Neural cell (in vitro differentiated cells): ENCODE measurements around the gene CST4. TPM values are rescaled to one million over a fixed set of nuclear protein-coding genes. Genes with fewer than 3 reads are reported as not detected.

Experiments
- H2AFZ ChIP-seq: fragments of 200-600, 300-800 bp; sonication (generic), shearing (Covaris generic); 2 replicates; pipeline ENCODE4 v1.6.0; 2014; ENCODE audit warnings: low read depth, mild to moderate bottlenecking, antibody characterized with exemption, low read length, moderate library complexity
- H3F3A ChIP-seq: fragments of 200-600 bp; shearing (Covaris generic); 2 replicates; pipeline ENCODE4 v1.6.1; 2016; ENCODE audit warnings: mild to moderate bottlenecking, moderate library complexity, mixed read lengths, antibody characterized with exemption, low read length; ENCODE audit not compliant: insufficient read depth, poor library complexity, severe bottlenecking
- H3K27ac ChIP-seq: fragments of 200-600, 300-800 bp; sonication (generic), shearing (Covaris generic); 2 replicates; pipeline ENCODE4 v1.5.1; 2014; ENCODE audit warnings: mild to moderate bottlenecking, low read length, moderate library complexity
- H3K27me3 ChIP-seq: fragments of 300-800, 200-600 bp; sonication (generic), shearing (Covaris generic); 2 replicates; pipeline ENCODE4 v1.6.0; 2014; ENCODE audit warnings: mild to moderate bottlenecking, low read depth, low read length, moderate library complexity; ENCODE audit not compliant: insufficient read depth
- H3K36me3 ChIP-seq: fragments of 300-800, 200-600 bp; sonication (generic), shearing (Covaris generic); 2 replicates; pipeline ENCODE4 v1.5.1; 2014; ENCODE audit warnings: mild to moderate bottlenecking, antibody characterized with exemption, low read length, moderate library complexity; ENCODE audit not compliant: insufficient read depth
- H3K4me2 ChIP-seq: fragments of 300-800, 200-600 bp; sonication (generic), shearing (Covaris generic); 2 replicates; pipeline ENCODE4 v1.6.0; 2014; ENCODE audit warnings: mild to moderate bottlenecking, low read length
- H3K4me3 ChIP-seq: fragments of 300-800, 200-600 bp; sonication (generic), shearing (Covaris generic); 2 replicates; pipeline ENCODE4 v1.5.1; 2014; ENCODE audit warnings: mild to moderate bottlenecking, low read length, moderate library complexity
- H3K79me2 ChIP-seq: fragments of 200-600 bp; shearing (Covaris generic); replicated peaks from 2 replicates; pipeline ENCODE4 v1.6.0; 2014; ENCODE audit warnings: mild to moderate bottlenecking, low read length, moderate library complexity; ENCODE audit not compliant: insufficient read depth
- H3K9ac ChIP-seq: fragments of 300-800, 200-600 bp; sonication (generic), shearing (Covaris generic); 2 replicates; pipeline ENCODE4 v1.6.1; 2016; ENCODE audit warnings: mild to moderate bottlenecking, low read length, mixed read lengths
- H3K9me2 ChIP-seq: fragments of 200-600 bp; shearing (Covaris generic); 2 replicates; pipeline ENCODE4 v1.6.1; 2016; ENCODE audit warnings: mild to moderate bottlenecking, low read length, mixed read lengths; ENCODE audit not compliant: insufficient read depth
- H3K9me3 ChIP-seq: fragments of 200-600, 300-800 bp; sonication (generic), shearing (Covaris generic); 2 replicates; pipeline ENCODE4 v1.6.1; 2016; ENCODE audit warnings: mild to moderate bottlenecking, mixed run types, low read length, moderate library complexity, mixed read lengths
- H4K20me1 ChIP-seq: fragments of 200-600 bp; shearing (Covaris generic); 2 replicates; pipeline ENCODE4 v1.6.1; 2016; ENCODE audit warnings: mild to moderate bottlenecking, mixed run types; ENCODE audit not compliant: insufficient read depth
- EP300 ChIP-seq: fragments of 450-650 bp; conservative IDR thresholded peaks from 2 replicates; pipeline ENCODE4 v1.6.1; 2014; ENCODE audit warnings: antibody characterized with exemption, mild to moderate bottlenecking, moderate library complexity; ENCODE audit not compliant: poor library complexity, severe bottlenecking
- EZH2 ChIP-seq: fragments of 200-600, 300-800 bp; shearing (Covaris generic), sonication (generic); IDR thresholded peaks from 2 replicates; pipeline ENCODE4 v1.6.1; 2014; ENCODE audit warnings: antibody characterized with exemption, low read length, borderline replicate concordance, mild to moderate bottlenecking; ENCODE audit not compliant: insufficient read depth, poor library complexity, severe bottlenecking
- MXI1 ChIP-seq: fragments of 450-650 bp; conservative IDR thresholded peaks from 2 replicates; pipeline ENCODE4 v1.6.1; 2014; ENCODE audit warnings: antibody characterized with exemption, mild to moderate bottlenecking; ENCODE audit not compliant: poor library complexity, severe bottlenecking
- POLR2AphosphoS5 ChIP-seq: IDR thresholded peaks from 2 replicates; pipeline ENCODE4 v1.6.1; 2012
- RAD21 ChIP-seq: fragments of 450-650 bp; conservative IDR thresholded peaks from 2 replicates; pipeline ENCODE4 v1.6.1; 2014; ENCODE audit warnings: antibody characterized with exemption, mild to moderate bottlenecking, moderate library complexity
- SMC3 ChIP-seq: fragments of 450-650 bp; conservative IDR thresholded peaks from 2 replicates; pipeline ENCODE4 v1.6.1; 2014; ENCODE audit warnings: antibody characterized with exemption, mild to moderate bottlenecking, moderate library complexity; ENCODE audit not compliant: poor library complexity
- TAF1 ChIP-seq: IDR thresholded peaks from 2 replicates; pipeline ENCODE4 v1.6.1; 2012; ENCODE audit warnings: low read depth
- polyA plus RNA-seq: library from polyadenylated mRNA; depleted of rRNA; stranded (reverse); fragments of >200 nt; gene quantifications from 2 replicates; pipeline ENCODE4 v1.2.3, GENCODE V29; 2014
- TF ChIP-seq, protein P1 (sequence below): IDR thresholded peaks from 2 replicates; pipeline ENCODE4 v1.6.1; 2012; ENCODE audit warnings: borderline replicate concordance
- TF ChIP-seq, protein P2 (sequence below): fragments of 450-650 bp; IDR thresholded peaks from 2 replicates; pipeline ENCODE4 v1.5.1; 2014; ENCODE audit warnings: antibody characterized with exemption, mild to moderate bottlenecking, moderate library complexity; ENCODE audit not compliant: poor library complexity, severe bottlenecking

The CST4 gene
- polyA plus RNA-seq, 1 donor from 2014 or later = not detected

DNA sequence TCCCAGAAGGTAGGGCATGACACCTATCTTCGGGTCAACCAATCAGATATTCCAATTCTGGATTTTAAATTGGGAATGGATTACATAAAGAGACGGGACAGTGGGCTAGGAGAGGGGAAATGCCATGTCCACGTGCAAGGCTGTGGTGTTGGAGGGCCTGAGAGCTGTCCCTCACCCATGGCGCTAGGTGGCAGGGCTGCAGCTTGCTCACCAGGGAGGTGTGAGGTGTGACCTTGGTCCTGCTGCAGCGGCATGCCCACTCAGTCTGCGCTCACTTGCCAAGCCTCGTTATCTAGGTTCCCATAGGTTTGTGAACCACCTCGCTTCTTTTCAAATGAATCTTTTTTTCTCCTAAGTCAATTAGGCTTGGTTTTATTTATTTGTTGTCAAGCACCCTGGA is 31.6 kb downstream of the CST4 start:
- Histone ChIP-seq H3K4me3 (no peak overlapping the region), H2AFZ (no peak overlapping the region), H3F3A (no peaks in the 10 kb centered on the region), H4K20me1 (no peaks in the 10 kb centered on the region), H3K9me3 (no peaks in the 10 kb centered on the region), H3K79me2 (no peaks in the 10 kb centered on the region), H3K4me2 (no peak overlapping the region), H3K9ac (no peak overlapping the region), H3K27ac (no peak overlapping the region), H3K27me3 (no peaks in the 10 kb centered on the region), H3K36me3 (no peaks in the 10 kb centered on the region), H3K9me2 (no peaks in the 10 kb centered on the region)
- TF ChIP-seq EP300 (no peak), RAD21 (no peak), TAF1 (no peak), SMC3 (no peak), MXI1 (no peak), EZH2 (no peak), POLR2AphosphoS5 (no peak)
- TF ChIP-seq, protein P1, sequence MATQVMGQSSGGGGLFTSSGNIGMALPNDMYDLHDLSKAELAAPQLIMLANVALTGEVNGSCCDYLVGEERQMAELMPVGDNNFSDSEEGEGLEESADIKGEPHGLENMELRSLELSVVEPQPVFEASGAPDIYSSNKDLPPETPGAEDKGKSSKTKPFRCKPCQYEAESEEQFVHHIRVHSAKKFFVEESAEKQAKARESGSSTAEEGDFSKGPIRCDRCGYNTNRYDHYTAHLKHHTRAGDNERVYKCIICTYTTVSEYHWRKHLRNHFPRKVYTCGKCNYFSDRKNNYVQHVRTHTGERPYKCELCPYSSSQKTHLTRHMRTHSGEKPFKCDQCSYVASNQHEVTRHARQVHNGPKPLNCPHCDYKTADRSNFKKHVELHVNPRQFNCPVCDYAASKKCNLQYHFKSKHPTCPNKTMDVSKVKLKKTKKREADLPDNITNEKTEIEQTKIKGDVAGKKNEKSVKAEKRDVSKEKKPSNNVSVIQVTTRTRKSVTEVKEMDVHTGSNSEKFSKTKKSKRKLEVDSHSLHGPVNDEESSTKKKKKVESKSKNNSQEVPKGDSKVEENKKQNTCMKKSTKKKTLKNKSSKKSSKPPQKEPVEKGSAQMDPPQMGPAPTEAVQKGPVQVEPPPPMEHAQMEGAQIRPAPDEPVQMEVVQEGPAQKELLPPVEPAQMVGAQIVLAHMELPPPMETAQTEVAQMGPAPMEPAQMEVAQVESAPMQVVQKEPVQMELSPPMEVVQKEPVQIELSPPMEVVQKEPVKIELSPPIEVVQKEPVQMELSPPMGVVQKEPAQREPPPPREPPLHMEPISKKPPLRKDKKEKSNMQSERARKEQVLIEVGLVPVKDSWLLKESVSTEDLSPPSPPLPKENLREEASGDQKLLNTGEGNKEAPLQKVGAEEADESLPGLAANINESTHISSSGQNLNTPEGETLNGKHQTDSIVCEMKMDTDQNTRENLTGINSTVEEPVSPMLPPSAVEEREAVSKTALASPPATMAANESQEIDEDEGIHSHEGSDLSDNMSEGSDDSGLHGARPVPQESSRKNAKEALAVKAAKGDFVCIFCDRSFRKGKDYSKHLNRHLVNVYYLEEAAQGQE = no peak
- TF ChIP-seq, protein P2, sequence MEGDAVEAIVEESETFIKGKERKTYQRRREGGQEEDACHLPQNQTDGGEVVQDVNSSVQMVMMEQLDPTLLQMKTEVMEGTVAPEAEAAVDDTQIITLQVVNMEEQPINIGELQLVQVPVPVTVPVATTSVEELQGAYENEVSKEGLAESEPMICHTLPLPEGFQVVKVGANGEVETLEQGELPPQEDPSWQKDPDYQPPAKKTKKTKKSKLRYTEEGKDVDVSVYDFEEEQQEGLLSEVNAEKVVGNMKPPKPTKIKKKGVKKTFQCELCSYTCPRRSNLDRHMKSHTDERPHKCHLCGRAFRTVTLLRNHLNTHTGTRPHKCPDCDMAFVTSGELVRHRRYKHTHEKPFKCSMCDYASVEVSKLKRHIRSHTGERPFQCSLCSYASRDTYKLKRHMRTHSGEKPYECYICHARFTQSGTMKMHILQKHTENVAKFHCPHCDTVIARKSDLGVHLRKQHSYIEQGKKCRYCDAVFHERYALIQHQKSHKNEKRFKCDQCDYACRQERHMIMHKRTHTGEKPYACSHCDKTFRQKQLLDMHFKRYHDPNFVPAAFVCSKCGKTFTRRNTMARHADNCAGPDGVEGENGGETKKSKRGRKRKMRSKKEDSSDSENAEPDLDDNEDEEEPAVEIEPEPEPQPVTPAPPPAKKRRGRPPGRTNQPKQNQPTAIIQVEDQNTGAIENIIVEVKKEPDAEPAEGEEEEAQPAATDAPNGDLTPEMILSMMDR = no peak

DNA sequence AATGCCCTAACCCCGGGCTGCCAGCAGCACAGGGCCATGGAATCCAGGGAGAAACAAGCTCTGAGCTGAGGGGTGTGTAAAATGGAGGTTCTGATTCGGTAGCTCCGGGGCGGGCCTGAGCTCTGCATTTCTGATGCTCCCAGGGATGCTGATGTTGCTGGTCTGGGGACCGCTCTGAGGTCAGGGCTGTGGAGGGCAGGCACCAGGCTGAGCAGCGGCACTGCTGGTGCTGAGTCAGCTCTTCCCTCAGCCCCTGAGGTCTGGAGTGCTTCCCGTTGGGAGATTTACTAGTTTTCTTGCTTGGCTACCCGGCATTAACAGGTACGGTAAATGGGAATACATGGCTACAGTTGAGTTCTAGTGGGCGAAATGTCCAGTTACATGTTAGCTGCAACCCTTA is 32.5 kb downstream of the CST4 start:
- H3K27ac ChIP-seq = no peak overlapping the region
- no peaks in the 10 kb centered on the region for H3F3A ChIP-seq
- no peak overlapping the region for H2AFZ ChIP-seq
- H3K9me3 ChIP-seq = no peaks in the 10 kb centered on the region
- no peak for TF ChIP-seq RAD21
- TF ChIP-seq, protein P2 = no peak
- TF ChIP-seq TAF1 = no peak
- TF ChIP-seq EZH2 = no peak
- no peak for TF ChIP-seq MXI1
- TF ChIP-seq EP300 = no peak
- TF ChIP-seq POLR2AphosphoS5 = no peak
- TF ChIP-seq, protein P1 = no peak
- TF ChIP-seq SMC3 = no peak
- H3K9me2 ChIP-seq = no peaks in the 10 kb centered on the region
- H3K36me3 ChIP-seq = no peaks in the 10 kb centered on the region
- H3K4me3 ChIP-seq = no peak overlapping the region
- no peaks in the 10 kb centered on the region for H3K79me2 ChIP-seq
- no peak overlapping the region for H3K9ac ChIP-seq
- no peaks in the 10 kb centered on the region for H4K20me1 ChIP-seq
- no peaks in the 10 kb centered on the region for H3K27me3 ChIP-seq
- H3K4me2 ChIP-seq = no peak overlapping the region
